AG09319 (cell line): ENCODE data around the gene CSDE1.

ENCODE experiments used
- DNase-seq: peaks from one replicate; pipeline ENCODE4 v3.0.0-alpha.2; 2010; ENCODE audit warnings: low read depth; ENCODE audit errors: extremely low read depth
- CTCF ChIP-seq: IDR thresholded peaks from 2 replicates; pipeline ENCODE4 v1.5.1; 2011; ENCODE audit warnings: low read depth, mild to moderate bottlenecking, inconsistent platforms, low read length, moderate library complexity

CSDE1 gene

GRCh38 chr1:114741963-114742746 lies 15.6 kb downstream of the CSDE1 start:
- no peak for DNase-seq
- TF ChIP-seq CTCF: no peak

- no peak for TF ChIP-seq CTCF
- no peak for DNase-seq
Measured at GRCh38 chr1:114740331-114740730, 17.5 kb downstream of the CSDE1 start.

- no peak for DNase-seq
- TF ChIP-seq CTCF: no peak
Measured at GRCh38 chr1:114737314-114737849, 20.4 kb downstream of the CSDE1 start.

- no peak for DNase-seq
- TF ChIP-seq CTCF: no peak
Measured at GRCh38 chr1:114735479-114735878, 22.3 kb downstream of the CSDE1 start.

GRCh38 chr1:114729782-114730181 lies 28.0 kb downstream of the CSDE1 start:
- no peak for TF ChIP-seq CTCF
- DNase-seq: no peak

- no peak for DNase-seq
- no peak for TF ChIP-seq CTCF
Measured at GRCh38 chr1:114728553-114728952, 29.2 kb downstream of the CSDE1 start.

GRCh38 chr1:114725230-114725629 lies 32.6 kb downstream of the CSDE1 start:
- DNase-seq: no peak
- TF ChIP-seq CTCF: no peak
